Right cardiac atrium (tissue), 5 donors: Measurements from ENCODE around the gene SLC22A5. TPM values are rescaled to one million over a fixed set of nuclear protein-coding genes. Genes with fewer than 3 reads are reported as not detected.
"Not testable (repeated sequence)": the region's sequence is repeated elsewhere in the genome, so short reads cannot be mapped to it uniquely, and the experiment has no call there.

Source experiments
- ATAC-seq, 2 donors: fragments of 200-7000 bp; cut with Tn5 transposase; one replicate each; pipeline versions ENCODE4 v1.8.0 to v1.9.1; 2020; ENCODE audit warnings: moderate library complexity in 2 of 2, mild to moderate bottlenecking in 1 of 2
- DNase-seq, 3 donors: peaks; one replicate each; pipeline ENCODE4 v3.0.0-alpha.2; 2020
- H3K27ac ChIP-seq: one replicate; pipeline ENCODE4 v1.5.1; 2013; ENCODE audit warnings: mild to moderate bottlenecking, low read length, control low read depth, moderate library complexity
- H3K27me3 ChIP-seq: one replicate; pipeline ENCODE4 v1.6.1; 2013; ENCODE audit not compliant: control insufficient read depth, insufficient read depth
- H3K4me1 ChIP-seq: one replicate; pipeline ENCODE4 v1.6.1; 2013; ENCODE audit warnings: low read length; ENCODE audit not compliant: control insufficient read depth, insufficient read depth
- H3K4me3 ChIP-seq: one replicate; pipeline ENCODE4 v1.5.1; 2013; ENCODE audit warnings: low read length, control low read depth
- H3K9me3 ChIP-seq: one replicate; pipeline ENCODE4 v1.6.1; 2013; ENCODE audit warnings: low read length; ENCODE audit not compliant: control insufficient read depth
- WGBS: extraction: QIAGEN DNeasy Blood & Tissue Kit; methylation state at CpG from one replicate; pipeline ENCODE4 v1.1.7; 2013; 5-methylcytosine and 5-hydroxymethylcytosine counted together
- intact Hi-C, 4 donors: fragments of 100-400 bp; cut with DNase I; formaldehyde crosslinking; loops; one replicate each; pipeline versions ENCODE4 v1.11.0 to v1.14.0; 2022 to 2023
- microRNA-seq, 2 donors: library from miRNA; unstranded; fragments of <30 nt; microRNA quantifications; one replicate each; pipeline ENCODE4 v1.2.0, GENCODE V29; 2020 to 2021
- polyA plus RNA-seq: library from polyadenylated mRNA; stranded (reverse); fragments of 200-250 nt; gene quantifications from one replicate; pipeline ENCODE4 v1.2.3, GENCODE V29; 2013
- total RNA-seq, 4 donors: library from RNA; stranded (reverse); fragmentation: NEBNext Ultra II Directional; extraction: Animal tissue kit (Norgen Biotek cat#: 25700); gene quantifications; one replicate each; pipeline ENCODE4 v1.2.1, GENCODE V29; 2021
- donor health status: healthy with polysubstance abuse.
- donor health status: DM: no; HTN: yes; CAD: no.
- donor health status: DM: no; HTN: no; CAD: no.
- donor health status: DM: no; HTN: yes; CAD: no; lungs with severe emphysema.
- donor health status: DM: yes; HTN: yes; CAD: no.

The SLC22A5 gene
- total and polyA plus RNA-seq, 5 donors = 5.7 to 17.5 (median 13.7) TPM

- DNase-seq, H3K4me3 ChIP-seq, intact Hi-C loops, ATAC-seq, H3K27me3 ChIP-seq, H3K9me3 ChIP-seq: not testable (repeated sequence)
- peak overlapping the region; percentile 46 for H3K27ac ChIP-seq
- WGBS = 95% methylated on average over 3 of the region's 3 CpGs
- peaks cover 30% of the 10 kb centered on the region for H3K4me1 ChIP-seq
Observed at GRCh38 chr5:132438267-132438645, 68.7 kb downstream of the SLC22A5 start.

DNA sequence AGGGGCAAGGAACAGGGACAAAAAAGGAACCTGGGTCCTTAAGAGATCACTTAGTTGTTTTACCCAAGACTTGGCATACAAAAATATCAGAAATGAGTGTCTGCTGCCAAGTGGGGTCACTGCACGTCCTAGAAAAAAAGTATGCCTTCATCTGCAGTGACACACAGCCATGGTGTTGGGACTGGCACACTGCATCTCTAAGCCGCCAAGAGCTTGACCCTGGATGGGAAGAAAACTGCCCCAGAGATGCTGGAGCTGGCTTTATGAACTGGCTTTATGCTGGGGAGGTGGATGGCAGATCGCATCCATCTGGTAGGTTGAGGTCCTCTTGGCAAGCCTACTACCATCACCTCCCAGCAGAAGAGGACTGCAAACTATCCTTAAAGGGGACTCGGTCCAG, 69.4 kb downstream of the SLC22A5 start:
- peak overlapping the region; percentile 92 for H3K27ac ChIP-seq
- intact Hi-C loops = no loop called here
- 47% methylated on average over 4 of the region's 4 CpGs for WGBS
- no peak for DNase-seq
- peaks cover 32% of the 10 kb centered on the region for H3K4me1 ChIP-seq
- H3K9me3 ChIP-seq = no peaks in the 10 kb centered on the region
- no peak overlapping the region for H3K4me3 ChIP-seq
- ATAC-seq = peak; percentile 27 to 52
- no peaks in the 10 kb centered on the region for H3K27me3 ChIP-seq

DNA sequence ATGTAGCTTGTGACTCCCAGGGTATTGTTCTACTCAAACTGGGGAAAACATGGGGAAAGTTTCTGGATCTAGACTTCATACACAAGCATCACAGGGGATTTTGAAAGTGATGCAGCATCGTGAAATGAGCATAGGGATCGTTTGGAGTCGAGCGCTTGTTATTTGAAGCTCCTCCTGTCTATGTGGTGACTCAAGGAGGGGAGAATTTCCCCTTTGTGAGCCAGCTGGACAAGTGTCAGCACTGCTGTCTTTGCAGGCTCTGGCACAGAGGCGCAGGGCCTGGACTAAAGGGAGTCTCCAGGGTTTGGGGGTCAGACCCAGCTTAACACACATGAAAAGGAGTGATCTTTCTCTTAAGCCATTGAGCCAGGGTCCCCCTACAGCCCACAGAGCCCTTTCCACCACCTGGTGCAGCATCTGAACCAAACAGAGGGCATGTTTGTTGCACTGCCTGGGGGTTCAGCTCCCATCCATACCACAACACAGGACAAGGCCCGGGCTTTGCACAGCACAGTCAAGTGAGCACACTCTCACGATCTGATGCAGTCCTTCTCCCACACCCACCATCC, 70.1 kb downstream of the SLC22A5 start:
- DNase-seq (peak; percentile 86 to 92 (median 90)), ATAC-seq (peak; percentile 90 to 93)
- intact Hi-C loops = no loop called here
- H3K27ac ChIP-seq = peak overlapping the region; percentile 80
- H3K27me3 ChIP-seq = no peaks in the 10 kb centered on the region
- H3K9me3 ChIP-seq = no peaks in the 10 kb centered on the region
- WGBS = 22% methylated on average over 7 of the region's 7 CpGs
- no peak overlapping the region for H3K4me3 ChIP-seq
- H3K4me1 ChIP-seq = peaks cover 34% of the 10 kb centered on the region

DNA sequence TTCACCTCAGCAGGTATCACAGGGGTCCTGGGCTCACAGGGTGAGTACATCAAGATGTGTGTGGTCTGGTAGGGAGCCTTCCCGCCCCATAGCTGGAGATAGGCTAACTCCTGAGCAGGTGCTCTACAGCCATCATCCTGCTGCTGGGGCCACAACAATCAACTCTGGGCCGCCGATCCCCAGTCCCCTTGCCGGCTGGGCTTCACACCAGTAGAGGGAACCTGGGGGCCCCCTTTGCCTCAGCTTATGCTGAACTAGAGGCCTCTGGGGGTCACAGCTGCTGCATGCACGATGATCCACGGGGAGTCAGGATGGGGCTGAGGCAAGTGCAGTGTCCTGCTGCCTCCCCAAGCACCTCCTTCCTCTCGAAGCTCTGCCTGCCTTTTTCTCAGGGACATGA, 74.6 kb downstream of the SLC22A5 start:
- peaks cover 30% of the 10 kb centered on the region for H3K4me1 ChIP-seq
- 76% methylated on average over 7 of the region's 7 CpGs for WGBS
- no peaks in the 10 kb centered on the region for H3K27me3 ChIP-seq
- no peak overlapping the region for H3K4me3 ChIP-seq
- ATAC-seq (no peak), DNase-seq (no peak)
- H3K27ac ChIP-seq = no peak overlapping the region
- no peaks in the 10 kb centered on the region for H3K9me3 ChIP-seq
- intact Hi-C loops = no loop called here

Small RNA genes lying within 50 kb of the gene (microRNA-seq; reads per million reads assigned to microRNA genes)
- 0 reads per million in 2 donors for gene MIR3936

Other genes with a start within 250 kb of the SLC22A5 start
- gene P4HA2, start 141.9 kb upstream of the SLC22A5 start, total RNA-seq = 100 to 1,000 TPM in 1 of 4 donors, 10 to 100 TPM in 3; 58.9 to 103 (median 71.8) TPM
- 51.9 TPM for gene P4HA2, start 141.9 kb upstream of the SLC22A5 start, polyA plus RNA-seq
- gene PDLIM4, start 112.0 kb upstream of the SLC22A5 start, total RNA-seq = 100 to 1,000 TPM in 1 of 4 donors, 10 to 100 TPM in 3; 47.8 to 113 (median 54.3) TPM
- gene PDLIM4, start 112.0 kb upstream of the SLC22A5 start, polyA plus RNA-seq = 35.0 TPM
- gene SLC22A4, start 75.3 kb upstream of the SLC22A5 start, total RNA-seq = 1 to 10 TPM; 1.9 to 6.5 (median 2.4) TPM
- 0.86 TPM for gene SLC22A4, start 75.3 kb upstream of the SLC22A5 start, polyA plus RNA-seq
- 10 to 100 TPM in 3 of 4 donors, 1 to 10 TPM in 1; 9.4 to 17.9 (median 13.8) TPM for gene IRF1, start 121.1 kb downstream of the SLC22A5 start, total RNA-seq
- 11.7 TPM for gene IRF1, start 121.1 kb downstream of the SLC22A5 start, polyA plus RNA-seq
- not detected for gene IL5, start 173.8 kb downstream of the SLC22A5 start, total RNA-seq
- gene IL5, start 173.8 kb downstream of the SLC22A5 start, polyA plus RNA-seq = not detected
- 10 to 100 TPM; 22.7 to 32.0 (median 29.8) TPM for gene RAD50, start 187.3 kb downstream of the SLC22A5 start, total RNA-seq
- 8.0 TPM for gene RAD50, start 187.3 kb downstream of the SLC22A5 start, polyA plus RNA-seq